ENCODE measurements around the gene GPR143.
"Not testable (repeated sequence)": the region's sequence is repeated elsewhere in the genome, so short reads cannot be mapped to it uniquely, and the experiment has no call there.

GPR143 gene

DNA sequence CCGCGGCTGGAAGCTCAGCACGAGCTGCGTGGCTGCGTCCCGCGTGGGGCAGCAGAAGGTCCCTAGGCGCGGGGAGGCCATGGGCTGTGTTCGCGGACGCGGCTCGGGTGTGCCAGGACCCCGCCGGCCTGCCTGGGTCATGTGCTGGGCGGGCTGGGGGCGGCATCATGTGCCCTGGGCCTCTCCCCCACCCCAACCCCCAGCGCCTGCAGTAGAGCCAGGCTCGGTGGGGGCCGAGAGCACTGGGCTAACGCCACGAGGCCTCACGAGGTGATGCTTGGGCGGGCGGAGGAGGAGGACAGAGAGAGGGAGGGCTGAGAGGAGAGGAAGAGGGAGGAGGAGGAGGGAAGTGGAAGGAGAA is at the start of gene GPR143:
Gene GPR143 (minus strand): TSS at position 111 of the 361 bp plus-strand sequence. CDS start 30 bp downstream, at position 81.
- no peak for DNase-seq

DNA sequence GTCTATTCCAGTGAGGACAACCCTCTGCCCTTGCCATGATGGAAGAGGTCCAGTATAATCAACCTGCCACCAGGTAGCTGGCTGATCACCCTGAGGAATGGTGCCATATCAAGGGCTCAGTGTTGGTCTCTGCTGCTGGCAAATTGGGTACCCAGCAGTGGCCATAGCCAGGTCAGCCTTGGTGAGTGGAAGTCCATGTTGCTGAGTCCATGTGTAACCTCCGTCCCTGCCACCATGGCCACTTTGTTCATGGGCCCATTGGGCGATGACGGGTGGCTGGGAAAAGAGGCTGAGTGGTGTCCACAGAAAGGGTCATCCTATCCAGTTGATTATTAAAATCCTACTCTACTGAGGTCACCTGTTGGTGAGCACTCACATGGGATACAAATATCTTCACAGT is 45.4 kb upstream of the GPR143 start:
- not testable (repeated sequence) for DNase-seq

DNA sequence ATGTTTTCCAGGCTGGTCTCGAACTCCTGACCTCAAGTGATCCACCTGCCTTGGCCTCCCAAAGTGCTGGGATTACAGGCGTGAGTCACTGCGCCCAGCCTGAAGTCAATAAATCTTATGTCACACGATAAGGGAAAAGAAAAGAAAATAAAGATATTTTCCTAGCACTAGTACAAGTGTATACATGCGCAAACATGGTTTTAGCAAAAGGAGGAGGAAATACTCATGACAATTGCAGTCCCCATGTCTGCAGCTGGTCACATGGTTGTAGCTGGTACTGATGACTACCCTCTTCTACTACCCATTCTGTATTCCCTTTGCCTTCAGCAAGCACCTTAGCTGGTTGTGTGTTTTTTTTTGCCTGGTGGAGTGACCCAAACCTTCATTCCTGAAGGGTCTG is 44.2 kb upstream of the GPR143 start:
- DNase-seq = not testable (repeated sequence)

DNA sequence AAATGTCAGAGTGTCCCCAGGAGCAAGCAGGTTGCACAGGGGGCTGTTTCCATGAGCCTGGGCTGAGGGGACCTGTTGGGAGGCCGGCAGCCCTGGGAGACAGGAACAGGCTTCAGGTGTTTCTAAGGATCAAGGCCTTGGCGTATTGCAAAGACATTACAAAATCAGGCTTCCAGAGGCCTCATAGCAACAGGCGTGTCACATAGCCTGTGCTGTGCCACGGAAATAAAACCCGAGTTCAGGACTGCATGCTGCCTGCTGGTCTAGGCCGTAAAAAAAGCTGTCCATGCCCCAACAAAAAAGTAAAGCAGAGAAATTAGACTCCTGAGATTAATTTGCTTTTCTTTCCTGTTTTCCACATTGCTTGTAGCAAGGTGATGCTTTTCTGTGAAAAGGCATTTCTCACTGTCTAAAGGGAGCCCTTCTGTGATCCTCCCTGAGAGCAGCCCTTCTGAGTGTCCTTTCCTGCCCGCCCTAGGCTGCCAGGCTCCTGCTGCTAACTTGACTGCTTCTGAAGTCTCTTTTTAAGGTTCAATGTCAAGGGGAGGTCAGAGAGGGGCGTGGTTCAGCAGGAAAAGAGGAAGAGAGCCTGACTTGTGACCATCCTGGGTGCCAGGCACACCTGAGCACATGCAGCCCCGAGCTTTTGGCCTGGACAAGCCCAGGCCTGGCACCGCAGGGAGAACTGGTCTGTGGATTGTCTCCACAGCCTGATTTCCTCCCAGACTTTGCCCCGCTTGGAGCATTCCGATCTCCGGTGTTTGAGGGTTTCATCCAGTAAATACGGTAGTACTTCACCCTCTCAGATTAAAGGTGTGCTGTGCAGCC is 41.9 kb upstream of the GPR143 start:
- no peak for DNase-seq

DNA sequence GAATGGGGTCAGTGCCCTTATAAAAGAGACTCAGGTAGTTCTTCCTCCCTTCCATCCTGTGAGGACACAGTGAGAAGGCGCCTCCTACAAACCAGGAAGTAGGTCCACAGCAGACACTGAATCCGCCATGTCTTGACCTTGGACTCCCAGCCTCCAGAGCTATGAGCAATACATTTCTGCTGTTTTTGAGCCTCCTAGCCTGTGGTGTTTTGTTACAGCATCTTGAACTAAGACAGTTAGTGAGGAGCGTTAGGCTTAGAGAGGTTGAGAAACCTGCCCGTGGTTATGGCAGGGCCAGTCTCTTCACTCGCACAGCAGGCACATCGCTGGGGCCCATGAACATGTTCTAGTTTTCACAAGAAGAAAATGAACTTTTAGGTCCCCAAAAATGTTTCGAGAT is 40.3 kb upstream of the GPR143 start:
- DNase-seq = no peak

DNA sequence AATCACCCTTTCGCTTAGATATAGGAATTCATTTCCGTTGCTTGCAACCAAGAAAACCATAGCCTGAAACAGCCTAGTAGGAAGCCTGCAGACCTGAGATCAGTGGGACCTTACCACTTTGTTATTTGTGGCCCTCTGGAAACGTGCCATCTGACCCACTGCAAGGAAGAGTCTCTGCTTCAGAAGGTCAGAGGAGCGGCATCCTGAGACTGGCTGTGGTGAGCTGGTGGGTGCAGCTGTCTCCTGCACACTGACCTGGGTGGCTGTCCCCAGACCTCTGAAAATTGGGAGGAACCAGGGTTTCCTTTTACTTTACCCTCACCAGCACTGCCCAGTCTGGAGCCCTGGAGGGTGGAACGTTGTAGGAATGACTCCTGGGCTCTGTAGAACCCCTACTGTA is 38.8 kb upstream of the GPR143 start:
- no peak for DNase-seq

DNA sequence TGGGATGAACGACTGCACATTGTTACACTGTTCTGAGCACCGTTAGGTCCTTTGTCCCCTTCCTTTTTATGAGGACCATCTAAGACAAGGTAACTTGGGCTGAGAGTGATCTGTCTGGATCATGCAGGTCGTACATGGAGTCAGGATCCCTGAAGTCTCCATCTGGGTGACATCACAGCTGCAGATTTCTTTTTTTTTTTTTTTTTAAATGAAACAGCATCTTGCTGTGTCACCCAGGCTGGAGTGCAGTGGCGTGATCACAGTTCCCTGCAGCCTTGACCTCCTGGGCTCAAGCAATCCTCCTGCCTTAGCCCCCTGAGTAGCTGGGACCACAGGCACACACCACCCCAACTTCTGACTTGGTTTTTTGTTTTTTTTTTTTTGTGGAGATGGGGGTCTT is 37.1 kb upstream of the GPR143 start:
- DNase-seq = no peak

DNA sequence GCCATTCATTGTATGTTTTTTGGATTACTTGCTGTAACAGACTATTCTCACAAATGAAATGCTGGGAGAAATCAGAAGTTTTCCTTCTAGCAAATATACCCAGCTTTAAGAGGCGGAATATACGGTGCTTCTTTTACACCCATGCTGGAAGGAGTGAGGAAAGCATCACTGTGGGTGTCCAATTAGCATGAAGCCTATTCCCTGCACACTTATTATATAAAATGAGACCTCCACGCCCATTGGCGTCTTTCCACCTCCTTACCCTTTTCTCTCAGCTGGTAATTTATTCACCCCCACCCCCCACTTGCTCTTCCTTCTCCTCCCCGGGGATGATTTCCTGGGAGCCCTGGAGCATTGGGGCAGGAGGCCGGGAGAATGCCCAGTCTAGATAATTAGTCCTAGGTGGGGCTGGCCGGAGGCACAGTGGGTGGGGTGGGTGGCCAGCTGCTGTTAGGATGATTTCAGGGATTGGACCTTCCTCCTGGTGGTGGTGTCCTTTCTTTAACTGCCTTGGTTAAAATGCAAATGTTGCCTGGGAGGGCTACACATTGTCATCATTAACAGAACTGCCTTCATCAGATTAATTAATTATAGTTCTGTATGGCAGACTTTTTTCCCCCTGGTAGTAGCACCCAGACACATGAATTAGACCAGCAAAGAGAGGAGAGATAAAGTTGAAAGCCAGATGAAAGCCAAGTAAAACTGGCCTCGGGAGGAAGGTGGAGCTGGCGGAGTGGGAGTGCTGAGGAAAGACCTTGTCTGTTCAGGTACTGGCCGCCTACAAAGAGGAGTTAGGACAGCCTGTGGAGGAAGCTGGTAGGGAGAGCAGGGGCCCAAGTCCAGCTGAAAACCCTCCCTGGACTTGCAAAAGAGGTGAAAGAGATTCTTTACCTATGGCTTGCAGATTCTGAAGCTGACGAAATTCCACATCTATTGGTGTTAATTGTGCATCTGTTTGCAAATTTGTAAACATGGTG is 32.0 kb upstream of the GPR143 start:
- DNase-seq = no peak

DNA sequence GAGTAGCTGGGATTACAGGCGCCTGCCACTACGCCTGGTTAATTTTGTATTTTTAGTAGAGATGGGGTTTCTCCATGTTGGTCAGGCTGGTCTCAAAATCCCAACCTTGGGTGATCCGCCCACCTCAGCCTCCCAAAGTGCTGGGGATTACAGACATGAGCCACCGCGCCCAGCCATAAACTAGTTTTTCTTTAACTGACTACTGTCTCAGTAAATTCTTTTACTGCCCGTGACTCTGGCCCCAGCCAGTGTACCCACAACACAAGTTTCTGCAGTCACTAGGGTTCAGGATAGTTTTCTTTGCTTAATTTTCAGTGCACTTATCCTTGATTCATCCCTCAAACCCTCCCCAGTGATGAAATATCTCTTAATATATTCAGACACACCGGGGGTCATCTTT is 28.8 kb upstream of the GPR143 start:
- DNase-seq = no peak

DNA sequence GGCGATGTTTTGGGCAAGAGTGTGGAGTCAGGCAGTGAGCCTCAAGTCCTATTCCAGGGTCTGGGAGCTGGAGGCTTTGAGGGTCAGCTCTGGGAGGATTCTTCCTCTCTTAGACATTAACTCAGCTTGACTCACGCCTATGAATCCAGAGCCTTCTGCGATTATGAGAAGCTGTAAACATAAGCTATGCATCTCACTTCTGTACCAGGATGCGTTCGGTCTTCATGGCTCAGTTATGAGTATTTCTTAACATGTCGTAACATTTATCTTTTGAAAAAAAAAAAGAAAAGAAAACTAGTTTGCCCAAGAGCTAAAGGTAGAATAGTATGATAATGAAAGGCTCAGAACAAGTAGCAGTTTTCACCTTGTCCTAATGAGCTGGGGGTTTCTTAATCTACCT is 25.2 kb upstream of the GPR143 start:
- no peak for DNase-seq

DNA sequence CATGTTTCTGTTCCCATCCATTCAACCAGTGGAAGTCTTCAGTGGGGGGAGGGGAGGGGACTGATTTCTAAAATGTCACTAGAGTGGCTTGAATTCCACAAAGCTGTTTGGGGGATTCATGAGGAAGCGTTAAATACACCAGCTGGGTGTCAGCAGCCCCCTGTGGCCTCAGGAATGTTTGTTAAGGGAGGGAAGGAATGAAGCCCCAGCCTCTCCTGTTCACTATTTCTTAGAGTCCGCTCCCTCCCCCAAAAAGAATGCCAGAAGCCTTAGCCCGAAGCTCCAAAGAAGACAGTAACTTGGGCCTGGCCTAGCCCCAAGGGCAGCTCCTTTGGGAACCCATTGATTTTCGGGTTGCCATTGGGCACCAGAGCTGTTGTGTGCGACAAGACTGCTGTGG is 23.9 kb upstream of the GPR143 start:
- no peak for DNase-seq

DNA sequence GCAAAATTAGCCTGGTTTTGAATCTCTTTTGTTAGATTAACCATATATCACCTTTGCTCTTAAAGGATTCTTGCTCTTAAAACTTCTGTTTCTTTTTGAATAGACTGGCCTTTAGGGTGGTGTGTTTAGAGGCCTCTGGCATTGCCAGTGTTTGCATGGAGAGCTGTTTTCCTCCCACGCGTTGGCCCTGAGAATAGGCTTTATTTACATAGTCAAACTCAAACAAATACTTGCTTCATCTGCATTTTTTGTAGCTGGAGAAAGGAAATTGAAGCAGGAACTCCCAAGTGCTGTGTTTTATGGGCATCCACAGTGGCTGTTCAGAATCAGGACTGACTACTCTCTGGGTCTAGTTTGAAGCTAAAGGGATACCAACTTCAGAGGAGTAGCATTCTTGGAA is 23.3 kb upstream of the GPR143 start:
- no peak for DNase-seq

DNA sequence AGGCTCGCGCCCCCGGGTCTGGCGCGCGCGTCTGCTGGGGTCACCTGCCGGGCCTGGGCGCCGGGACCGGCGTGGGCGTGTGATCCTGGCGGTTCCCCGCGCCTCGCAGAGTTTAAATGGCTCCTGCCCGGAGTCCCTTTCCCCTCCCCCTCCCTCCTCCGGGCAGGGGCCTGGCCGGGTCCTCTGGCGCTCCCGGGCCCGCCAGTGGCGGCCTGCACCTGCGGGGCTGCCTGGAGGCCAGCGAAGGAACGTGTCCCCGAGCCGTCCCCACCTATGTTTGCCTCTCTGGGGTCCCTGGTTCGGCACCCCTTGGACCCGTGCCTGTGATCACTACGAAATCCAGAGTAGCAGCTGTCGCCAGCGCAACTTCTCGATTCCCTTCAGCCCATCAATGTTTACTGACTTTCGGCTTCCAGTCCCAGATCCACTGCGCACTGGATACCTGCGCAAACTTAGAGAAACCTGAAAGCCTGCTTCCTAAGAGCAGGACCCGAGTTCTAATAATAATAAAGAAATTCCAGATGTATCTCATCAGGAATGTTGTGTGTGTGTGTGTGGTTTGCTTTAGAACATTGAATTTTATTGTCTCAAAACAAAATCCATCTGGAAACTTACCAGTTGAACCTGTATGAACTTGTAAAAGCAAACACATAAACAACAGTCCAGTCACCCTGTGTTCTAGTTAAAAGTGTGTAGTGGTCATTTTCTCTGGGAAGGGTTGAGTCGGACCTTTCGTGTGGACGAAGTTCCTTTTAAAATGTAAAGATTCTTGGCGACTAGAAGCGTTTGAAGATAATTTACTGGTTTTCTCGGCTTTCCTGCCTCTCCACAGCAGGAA is 21.4 kb upstream of the GPR143 start:
- no peak for DNase-seq

DNA sequence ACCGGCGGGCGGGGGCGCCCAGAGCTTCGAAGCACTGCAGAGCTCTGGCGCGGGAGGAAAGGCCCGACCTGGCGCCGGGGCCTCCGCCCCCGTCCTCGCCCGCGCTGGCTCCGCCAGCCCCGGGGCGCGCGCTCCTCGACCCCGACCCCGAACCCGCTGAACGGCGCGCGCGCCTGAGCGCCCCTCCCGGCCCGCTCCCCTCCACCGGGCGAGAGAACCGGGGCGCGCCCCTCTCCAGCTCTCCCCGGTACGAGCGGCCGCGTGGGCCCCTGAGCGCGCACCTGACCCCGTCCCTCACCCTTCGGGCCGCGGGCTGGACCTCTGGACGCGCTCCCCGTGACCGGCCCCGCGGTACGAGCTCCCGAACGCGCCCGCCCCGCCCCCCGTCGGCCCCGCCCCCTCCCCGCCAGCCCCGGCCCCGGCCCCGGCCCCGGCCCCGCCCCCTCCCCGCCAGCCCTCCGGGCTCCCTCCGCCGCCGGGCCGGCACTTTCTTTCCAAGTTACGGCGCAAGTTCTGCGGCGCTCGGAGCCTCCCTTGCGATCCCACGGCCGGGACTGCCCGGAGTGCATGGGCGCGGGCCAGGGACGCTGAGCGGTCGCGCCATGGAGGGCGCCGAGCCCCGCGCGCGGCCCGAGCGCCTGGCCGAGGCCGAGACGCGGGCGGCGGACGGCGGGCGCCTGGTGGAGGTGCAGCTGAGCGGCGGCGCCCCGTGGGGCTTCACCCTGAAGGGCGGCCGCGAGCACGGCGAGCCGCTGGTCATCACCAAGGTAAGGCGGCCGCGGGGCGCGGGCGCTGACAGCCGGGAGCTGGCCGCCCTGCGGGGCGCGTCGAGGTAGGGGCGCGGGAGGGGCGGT is 20.5 kb upstream of the GPR143 start, which contains the start of gene SHROOM2:
Gene SHROOM2 (plus strand): TSS at position 486 of the 854 bp plus-strand sequence. CDS start 117 bp downstream, at position 603.
- DNase-seq = no peak

DNA sequence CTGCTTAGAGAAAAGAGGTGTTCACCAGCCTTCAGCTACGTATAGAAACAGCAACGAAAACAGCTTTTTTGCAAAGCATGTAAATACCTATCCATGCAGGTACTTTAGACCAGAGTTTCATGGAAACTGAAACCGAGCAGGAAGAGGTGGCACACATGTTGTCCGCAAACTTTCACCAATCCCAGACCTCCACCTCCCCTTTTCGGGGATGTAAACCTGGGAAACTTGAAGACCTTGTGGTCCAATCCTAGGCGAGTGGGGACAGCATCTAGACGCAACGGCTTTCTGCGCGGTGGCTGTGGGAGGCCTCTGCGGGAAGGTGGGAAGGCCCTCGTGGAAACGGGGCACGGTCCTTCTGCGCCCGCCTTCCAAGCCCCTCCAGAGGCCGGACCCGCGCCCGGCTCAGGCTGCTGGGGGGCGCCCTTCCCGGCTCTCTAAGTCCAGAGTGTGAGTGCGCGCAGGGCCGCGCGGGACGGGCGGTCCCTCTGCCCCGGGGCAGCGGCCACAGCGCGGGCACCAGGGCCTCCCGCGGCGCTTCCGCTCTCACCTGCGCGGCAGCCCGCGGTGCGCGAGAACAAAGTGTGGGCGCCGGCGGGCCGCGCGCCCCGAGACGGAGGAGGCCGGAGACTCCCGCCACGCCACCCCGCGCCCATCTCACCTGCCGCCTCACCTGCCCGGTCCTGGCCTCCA is 19.8 kb upstream of the GPR143 start:
- no peak for DNase-seq

DNA sequence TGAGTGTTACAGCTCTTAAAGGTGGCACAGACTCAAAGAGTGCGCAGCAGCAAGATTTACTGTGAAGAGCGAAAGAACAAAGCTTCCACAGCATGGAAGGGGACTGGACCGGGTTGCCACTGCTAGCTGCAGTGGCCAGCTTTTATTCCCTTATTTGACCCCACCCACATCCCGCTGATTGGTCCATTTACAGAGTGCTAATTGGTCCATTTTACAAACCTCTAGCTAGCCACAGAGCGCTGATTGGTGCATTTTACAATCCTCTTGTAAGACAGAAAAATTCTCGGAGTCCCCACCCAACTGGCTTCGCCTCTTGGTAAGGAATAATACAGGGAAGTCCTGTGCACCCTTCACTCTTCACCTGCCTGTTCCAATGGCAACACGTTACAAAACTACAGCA is 18.7 kb upstream of the GPR143 start:
- DNase-seq = no peak

DNA sequence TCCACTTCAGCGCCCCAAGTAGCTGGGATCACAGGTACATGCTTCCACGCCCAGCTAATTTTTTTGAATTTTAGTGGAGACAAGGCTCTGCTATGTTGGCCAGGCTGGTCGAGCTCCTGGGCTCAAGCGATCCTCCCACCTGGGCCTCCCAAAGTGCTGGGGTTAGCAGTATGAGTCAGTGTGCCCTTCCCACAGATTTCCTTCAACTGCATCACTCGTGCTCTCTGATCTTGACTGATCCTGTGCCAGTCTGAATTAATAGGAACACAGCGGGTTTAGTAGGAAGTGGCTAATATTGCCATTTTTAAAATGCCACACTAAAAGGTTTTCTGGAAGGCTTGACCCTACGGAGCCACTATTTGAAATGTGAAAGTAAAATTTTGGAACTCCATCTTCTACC is 16.3 kb upstream of the GPR143 start:
- DNase-seq = no peak

DNA sequence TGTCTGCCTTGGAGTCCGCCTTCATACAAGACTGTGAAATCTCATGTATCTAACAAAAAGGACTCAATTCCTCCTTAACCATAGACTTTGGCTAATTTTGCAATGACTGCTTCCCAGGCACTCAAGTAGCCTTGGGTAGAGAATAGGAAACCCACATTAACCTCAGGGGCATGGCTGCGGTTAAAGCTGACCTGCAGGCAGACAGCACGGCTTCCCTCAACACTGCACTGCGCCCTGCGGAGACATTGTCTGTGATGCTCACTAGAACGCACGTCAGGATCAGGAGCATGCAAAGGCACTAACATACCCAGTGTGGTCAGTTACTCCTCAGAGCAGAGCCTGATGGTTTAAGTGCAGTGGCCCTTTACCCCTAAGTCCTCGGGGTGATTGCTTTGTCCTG is 10.3 kb upstream of the GPR143 start:
- DNase-seq = peak; percentile 10

DNA sequence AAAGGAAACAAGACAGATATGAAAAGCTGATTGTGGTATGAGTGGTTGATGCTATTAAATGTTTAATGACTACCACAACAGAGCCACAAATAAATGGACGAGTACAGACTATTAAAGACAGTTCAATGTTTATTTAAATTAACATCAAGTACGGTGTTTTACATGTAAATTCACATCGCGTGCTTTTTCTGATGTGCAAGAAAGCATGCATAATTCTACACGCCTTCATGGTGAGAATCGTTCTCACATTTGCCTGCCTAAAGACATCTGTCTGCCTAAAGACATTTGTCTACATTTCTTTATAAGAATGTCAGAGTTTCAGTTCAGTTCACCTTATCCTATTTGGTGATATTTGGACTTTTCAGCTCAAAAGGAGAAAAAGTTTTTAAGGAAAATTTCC is 7.3 kb upstream of the GPR143 start:
- no peak for DNase-seq

DNA sequence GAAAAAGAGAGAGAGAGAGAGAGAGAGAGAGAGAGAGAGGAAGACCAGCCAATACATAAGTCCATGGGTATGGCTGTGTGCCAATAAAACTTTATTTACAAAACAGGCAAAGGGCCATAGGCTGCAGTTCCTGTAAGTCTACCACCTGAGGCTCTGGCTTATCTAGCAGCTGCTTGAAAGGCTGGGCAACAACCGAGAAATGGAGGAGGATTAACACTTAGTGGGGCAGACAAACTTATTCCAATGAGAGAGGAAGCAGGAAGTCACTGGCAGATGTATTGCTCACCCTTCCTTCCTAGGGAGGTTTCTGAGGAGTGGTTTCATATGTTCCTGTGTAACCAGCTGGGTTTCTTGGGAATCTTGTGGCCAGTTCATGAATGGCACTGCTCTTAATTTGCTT is 4.7 kb upstream of the GPR143 start:
- no peak for DNase-seq

DNA sequence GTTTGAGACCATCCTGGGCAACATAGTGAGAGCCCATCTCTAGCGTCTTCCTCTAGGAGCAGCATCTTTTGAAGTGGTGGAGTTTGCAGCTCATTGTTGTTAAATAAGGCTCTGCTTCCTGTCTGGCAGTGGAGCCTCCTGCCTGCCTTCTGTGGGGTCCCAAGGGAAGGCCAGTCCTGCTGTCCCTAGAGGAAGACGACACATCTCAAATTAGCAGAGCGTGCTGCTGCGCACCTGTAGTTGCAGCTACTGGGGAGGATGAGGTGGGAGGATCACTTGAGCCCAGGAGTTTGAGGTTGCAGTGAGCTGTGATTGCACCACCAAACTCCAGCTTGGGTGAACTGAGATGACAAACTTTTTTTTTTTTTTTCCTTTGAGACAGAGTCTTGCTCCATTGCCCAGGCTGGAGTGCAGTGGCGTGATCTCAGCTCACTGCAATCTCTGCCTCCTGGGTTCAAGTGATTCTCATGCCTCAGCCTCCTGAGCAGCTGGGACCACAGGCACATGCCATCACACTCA is 2.7 kb upstream of the GPR143 start:
- not testable (repeated sequence) for DNase-seq

All from KG1 (cell line).